Endothelial cell of umbilical vein (primary cell): Measurements from ENCODE around the gene GSPT1. TPM values are rescaled to one million over a fixed set of nuclear protein-coding genes. Genes with fewer than 3 reads are reported as not detected.

Experiments used
- BruUV-seq: library from RNA; stranded (reverse); fragments of 400-500 nt; replicated peaks from 2 replicates; lab custom pipeline; 2021; lab: Mats Ljungman, UMichigan
- CTCF ChIA-PET: fragments of 300-600, 350-600 bp; sonication (Branson Sonifier 250); formaldehyde crosslinking; loops from one replicate; lab custom pipeline; 2021; ENCODE audit warnings: antibody characterized with exemption, inconsistent platforms; lab: Charles Lee
- POLR2A ChIA-PET: fragments of 300-600, 350-600 bp; sonication (Branson Sonifier 250); formaldehyde crosslinking; loops from one replicate; lab custom pipeline; 2021; ENCODE audit warnings: antibody characterized with exemption, inconsistent platforms; lab: Charles Lee
- DNase-seq: peaks from one replicate; pipeline ENCODE4 v3.0.0-alpha.2; 2011; ENCODE audit warnings: low read depth, low spot score
- FAIRE-seq: peaks from 2 replicates; lab custom pipeline; 2011; peaks lifted over from hg19 to GRCh38; lab: Jason Lieb, UNC
- H2AFZ ChIP-seq: 2 replicates; pipeline ENCODE4 v1.6.0; 2012; ENCODE audit warnings: low read depth, low read length, control low read depth, inconsistent platforms
- H3K27ac ChIP-seq: 2 replicates; pipeline ENCODE4 v1.5.1; 2011; ENCODE audit warnings: low read depth, mild to moderate bottlenecking, control low read depth, low read length, moderate library complexity; ENCODE audit not compliant: insufficient read depth
- H3K27me3 ChIP-seq, 2 experiments: 2 replicates each; pipeline versions ENCODE4 v1.6.0 to v1.6.1; 2011; ENCODE audit warnings: low read length in 2 of 2, mixed read lengths in 1 of 2; ENCODE audit not compliant: control insufficient read depth in 2 of 2, insufficient read depth in 2 of 2
- H3K36me3 ChIP-seq, 2 experiments: 2 replicates in 1 of 2; 3 replicates in 1 of 2; pipeline ENCODE4 v1.5.1; 2011; ENCODE audit warnings: low read length in 2 of 2, mild to moderate bottlenecking in 1 of 2, moderate library complexity in 1 of 2; ENCODE audit not compliant: control insufficient read depth in 2 of 2, insufficient read depth in 2 of 2; ENCODE audit errors: extremely low read depth in 1 of 2
- H3K4me1 ChIP-seq: 3 replicates; pipeline ENCODE4 v1.5.1; 2011; ENCODE audit warnings: mild to moderate bottlenecking, low read length; ENCODE audit not compliant: control insufficient read depth, insufficient read depth; ENCODE audit errors: extremely low read depth
- H3K4me2 ChIP-seq: 2 replicates; pipeline ENCODE4 v1.6.1; 2011; ENCODE audit warnings: low read length, control low read depth, mixed read lengths; ENCODE audit not compliant: insufficient read depth
- H3K4me3 ChIP-seq, 3 experiments: fragments of 200-600 bp in 1 of 3; sonication (generic), shearing (Covaris generic) in 1 of 3; replicated peaks in 1 of 3; 2 replicates each; pipeline ENCODE4 v1.5.1; 2011 to 2016; ENCODE audit warnings: control low read depth in 3 of 3, low read length in 3 of 3, mild to moderate bottlenecking in 2 of 3, inconsistent platforms in 1 of 3, low read depth in 1 of 3, moderate library complexity in 1 of 3; ENCODE audit not compliant: insufficient read depth in 1 of 3
- H3K79me2 ChIP-seq: 2 replicates; pipeline ENCODE4 v1.6.0; 2012; ENCODE audit warnings: low read length, inconsistent platforms; ENCODE audit not compliant: control insufficient read depth, insufficient read depth
- H3K9ac ChIP-seq: replicated peaks from 2 replicates; pipeline ENCODE3; 2011; ENCODE audit warnings: low read length, control low read depth; ENCODE audit not compliant: insufficient read depth; ENCODE audit errors: extremely low read depth
- H3K9me1 ChIP-seq: replicated peaks from 3 replicates; pipeline ENCODE4 v1.6.0; 2011; ENCODE audit warnings: mild to moderate bottlenecking, low read length; ENCODE audit not compliant: control insufficient read depth, insufficient read depth; ENCODE audit errors: extremely low read depth
- H3K9me3 ChIP-seq: replicated peaks from 2 replicates; pipeline ENCODE4 v1.5.1; 2012; ENCODE audit warnings: low read length, inconsistent platforms; ENCODE audit not compliant: control insufficient read depth, insufficient read depth
- H4K20me1 ChIP-seq: replicated peaks from 2 replicates; pipeline ENCODE3; 2011; ENCODE audit warnings: mild to moderate bottlenecking, low read length; ENCODE audit not compliant: control insufficient read depth, insufficient read depth; ENCODE audit errors: extremely low read depth
- CTCF ChIP-seq, 2 donors: IDR thresholded peaks; 1 replicate in 1 of 2; 2 replicates in 1 of 2; pipeline ENCODE4 v1.5.1; 2011; ENCODE audit warnings: low read length in 2 of 2, mild to moderate bottlenecking in 2 of 2, moderate library complexity in 2 of 2, control low read depth in 1 of 2, inconsistent platforms in 1 of 2, low read depth in 1 of 2; ENCODE audit not compliant: insufficient read depth in 1 of 2; ENCODE audit errors: extremely low read depth in 1 of 2
- EZH2 ChIP-seq: IDR thresholded peaks from 2 replicates; pipeline ENCODE4 v1.6.1; 2012; ENCODE audit warnings: borderline replicate concordance, low read depth, mild to moderate bottlenecking, moderate library complexity, low read length, inconsistent platforms; ENCODE audit not compliant: severe bottlenecking
- FOS ChIP-seq: IDR thresholded peaks from 2 replicates; pipeline ENCODE4 v1.6.1; 2011; ENCODE audit warnings: mild to moderate bottlenecking, low read length, moderate library complexity, borderline replicate concordance; ENCODE audit not compliant: insufficient read depth
- GATA2 ChIP-seq: IDR thresholded peaks from 2 replicates; pipeline ENCODE4 v1.7.0; 2011; ENCODE audit warnings: low read depth, mild to moderate bottlenecking, moderate library complexity, mixed read lengths, low read length; ENCODE audit not compliant: insufficient read length, insufficient read depth
- JUN ChIP-seq: IDR thresholded peaks from 2 replicates; pipeline ENCODE4 v1.6.1; 2011; ENCODE audit warnings: borderline replicate concordance, low read depth; ENCODE audit not compliant: insufficient read length, insufficient read depth
- MAX ChIP-seq: IDR thresholded peaks from 2 replicates; pipeline ENCODE4 v1.6.1; 2011; ENCODE audit not compliant: insufficient read depth, insufficient read length
- MYC ChIP-seq: IDR thresholded peaks from one replicate; pipeline ENCODE4 v1.6.1; 2011; ENCODE audit warnings: mild to moderate bottlenecking, low read depth, low read length
- POLR2A ChIP-seq: IDR thresholded peaks from 2 replicates; pipeline ENCODE4 v1.6.1; 2012; ENCODE audit warnings: low read depth, mild to moderate bottlenecking, control low read depth, low read length
- POLR2AphosphoS5 ChIP-seq: IDR thresholded peaks from 2 replicates; pipeline ENCODE4 v1.6.1; 2012; ENCODE audit warnings: low read depth, mild to moderate bottlenecking, control low read depth, low read length, moderate library complexity; ENCODE audit not compliant: insufficient read depth
- dilution Hi-C: fragments of 300-500 bp; cut with MboI; formaldehyde crosslinking; loops from one replicate; pipeline ENCODE4 v1.15.0; 2019; ENCODE audit warnings: low sequenced_read_pairs; ENCODE audit not compliant: extremely low pct_ligation_motif_present
- intact Hi-C: fragments of 100-400 bp; cut with micrococcal nuclease; formaldehyde crosslinking; loops from one replicate; pipeline ENCODE4 v1.10.0; 2022
- polyA plus RNA-seq, 4 experiments: library from polyadenylated mRNA; depleted of rRNA in 3 of 4; stranded (reverse) in 3 of 4; unstranded in 1 of 4; fragments of >200 nt; gene quantifications; 2 replicates each; pipeline versions ENCODE4 v1.2.1 to v1.2.3, GENCODE V29; 2011 to 2012; ENCODE audit warnings: missing spikeins in 1 of 4
- total RNA-seq: library from RNA; stranded (reverse); gene quantifications from 2 replicates; pipeline ENCODE4 v1.2.3, GENCODE V29; 2021

Gene GSPT1
- total and polyA plus RNA-seq, 2 donors (not counting 3 experiments of a cell fraction or from before 2014, with no cell fraction given), result 40.3 to 152 TPM

- FAIRE-seq, result no peak
- dilution Hi-C loops (no loop called here), intact Hi-C loops (no loop called here)
- no peak overlapping the region for H3K27ac ChIP-seq
- no peaks in the 10 kb centered on the region for H3K9me1 ChIP-seq
- no peak overlapping the region for H3K4me2 ChIP-seq
- H4K20me1 ChIP-seq, result no peaks in the 10 kb centered on the region
- no peak overlapping the region for H3K4me3 ChIP-seq
- no peak overlapping the region for H3K9ac ChIP-seq
- peaks cover 11% of the 10 kb centered on the region for H3K79me2 ChIP-seq
- H3K36me3 ChIP-seq, result no peaks in the 10 kb centered on the region
- DNase-seq, result no peak
- TF ChIP-seq POLR2AphosphoS5 (no peak), MAX (no peak), GATA2 (no peak), CTCF (IDR thresholded peaks at IDR 0.05; ENCODE audit: extremely low read depth in 1 of 2, insufficient read depth in 1 of 2, low read depth in 1 of 2, low read length in 2 of 2) (no peak), EZH2 (no peak), MYC (no peak), FOS (no peak), POLR2A (no peak), JUN (no peak)
- CTCF ChIA-PET, result no interaction called here
- H3K4me1 ChIP-seq, result peaks cover 3% of the 10 kb centered on the region
- H3K9me3 ChIP-seq, result no peaks in the 10 kb centered on the region
- H3K27me3 ChIP-seq, result no peaks in the 10 kb centered on the region
- POLR2A ChIA-PET, result no interaction called here
- no TSS peak for BruUV-seq
- no peak overlapping the region for H2AFZ ChIP-seq
These were observed 58.6 kb downstream of the GSPT1 start for GRCh38 chr16:11857161-11857560.
